ENCODE data around the gene RBMS3.

Gene RBMS3

DNA sequence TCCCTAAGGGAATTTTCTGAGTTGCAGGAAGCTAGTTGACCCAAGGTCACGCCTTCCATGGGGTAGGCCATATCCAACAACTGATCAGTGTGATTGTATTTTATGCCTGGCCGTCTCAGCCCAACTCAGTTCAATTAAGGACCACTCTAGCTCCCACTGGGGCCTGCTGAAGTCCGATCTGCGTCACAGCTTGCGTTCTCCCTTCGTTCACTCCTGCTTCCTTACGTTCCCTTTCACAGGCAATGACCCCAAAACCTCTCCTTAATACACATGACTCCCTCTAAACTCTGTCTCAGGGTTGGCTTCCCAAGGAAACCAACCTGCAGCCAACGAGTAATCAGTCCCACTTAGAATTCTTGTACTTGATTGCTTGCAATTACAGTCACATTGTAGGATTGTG lies 428.0 kb downstream of the RBMS3 start:
- H3K27ac Mint-ChIP-seq: no peak overlapping the region

DNA sequence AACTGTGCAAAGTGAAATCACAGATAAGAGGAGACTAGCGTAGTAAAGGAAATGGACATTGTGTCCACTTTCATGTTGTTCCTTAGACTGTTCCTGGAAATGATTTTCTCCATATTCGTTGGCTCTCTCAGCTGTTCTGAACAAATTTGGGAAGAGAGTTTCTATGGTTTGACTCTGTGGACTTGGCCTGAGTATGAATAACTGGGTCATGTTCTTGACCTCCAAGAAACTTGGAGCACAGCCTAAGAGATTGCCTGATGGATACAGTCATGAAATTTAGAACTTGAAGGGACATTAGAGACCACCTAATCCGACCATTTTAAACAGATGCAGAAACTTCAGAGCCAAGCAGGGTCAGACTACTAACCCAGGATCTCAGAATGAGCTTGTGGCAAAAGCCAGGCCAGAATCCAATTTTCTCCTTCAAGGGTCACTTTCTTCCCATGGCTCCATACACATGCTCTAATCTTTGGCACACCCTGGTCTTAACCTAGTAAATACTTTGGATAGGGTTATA lies 430.4 kb downstream of the RBMS3 start:
- H3K4me3 Mint-ChIP-seq: no peak overlapping the region
- no peaks in the 10 kb centered on the region for H3K36me3 Mint-ChIP-seq
- ATAC-seq: no peak
- H3K9me3 Mint-ChIP-seq: no peaks in the 10 kb centered on the region
- no peaks in the 10 kb centered on the region for H3K4me1 Mint-ChIP-seq
- H3K27ac Mint-ChIP-seq: no peak overlapping the region
- no peaks in the 10 kb centered on the region for H3K27me3 Mint-ChIP-seq

More for the DNA sequence above, 428.0 kb downstream of the RBMS3 start:
- Mint-ChIP-seq H3K36me3 (no peaks in the 10 kb centered on the region), H3K27me3 (no peaks in the 10 kb centered on the region), H3K4me3 (no peak overlapping the region), H3K4me1 (no peaks in the 10 kb centered on the region), H3K9me3 (no peaks in the 10 kb centered on the region)
- no peak for ATAC-seq

GRCh38 chr3:29716213-29716612 lies 435.3 kb downstream of the RBMS3 start:
- ATAC-seq: no peak
- H3K4me1 Mint-ChIP-seq: no peaks in the 10 kb centered on the region
- H3K27ac Mint-ChIP-seq: no peak overlapping the region
- H3K36me3 Mint-ChIP-seq: no peaks in the 10 kb centered on the region
- no peak overlapping the region for H3K4me3 Mint-ChIP-seq
- H3K27me3 Mint-ChIP-seq: no peaks in the 10 kb centered on the region
- H3K9me3 Mint-ChIP-seq: no peaks in the 10 kb centered on the region

DNA sequence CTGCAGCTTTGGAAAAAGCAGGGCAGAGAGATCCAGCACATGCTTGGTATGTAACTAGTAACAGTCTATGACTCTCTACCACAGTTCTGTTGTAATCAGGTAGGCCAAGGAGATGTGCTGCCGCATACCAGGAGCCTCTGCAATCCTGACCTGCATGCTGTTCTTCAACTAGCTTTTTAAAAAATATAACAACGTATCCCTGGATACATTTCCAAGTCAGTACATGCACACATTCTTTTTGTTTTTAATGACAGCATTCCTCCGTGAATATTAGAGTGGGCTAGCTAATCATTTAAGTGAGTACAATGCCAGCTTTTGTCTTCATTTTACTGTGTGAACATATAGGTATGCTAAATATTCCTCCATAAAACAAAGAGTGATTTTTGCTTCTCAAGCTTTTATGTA lies 437.8 kb downstream of the RBMS3 start:
- no peaks in the 10 kb centered on the region for H3K36me3 Mint-ChIP-seq
- ATAC-seq: no peak
- no peak overlapping the region for H3K27ac Mint-ChIP-seq
- no peaks in the 10 kb centered on the region for H3K27me3 Mint-ChIP-seq
- H3K4me1 Mint-ChIP-seq: no peaks in the 10 kb centered on the region
- no peaks in the 10 kb centered on the region for H3K9me3 Mint-ChIP-seq
- H3K4me3 Mint-ChIP-seq: no peak overlapping the region

DNA sequence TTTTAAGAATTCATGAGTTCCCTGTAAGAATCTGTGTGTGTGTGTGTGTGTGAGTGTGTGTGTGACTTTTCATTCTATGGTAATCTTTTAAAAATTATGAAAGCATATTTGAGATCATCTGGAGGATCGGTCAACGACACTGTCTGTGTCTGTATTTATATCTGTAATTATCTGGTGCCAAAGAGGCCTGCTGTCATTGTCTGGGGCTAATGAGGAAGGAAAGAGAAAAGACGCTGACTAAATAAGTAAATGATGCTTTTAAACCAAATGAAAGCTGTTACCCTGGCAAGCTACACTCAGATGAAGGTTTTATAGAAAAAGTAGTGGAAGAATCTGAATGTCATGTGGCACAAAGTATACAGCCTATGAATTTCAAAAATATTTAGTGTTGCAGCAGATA lies 439.8 kb downstream of the RBMS3 start:
- Mint-ChIP-seq H3K36me3 (no peaks in the 10 kb centered on the region), H3K27ac (no peak overlapping the region), H3K4me1 (no peaks in the 10 kb centered on the region), H3K4me3 (no peak overlapping the region), H3K9me3 (no peaks in the 10 kb centered on the region), H3K27me3 (no peaks in the 10 kb centered on the region)
- ATAC-seq: no peak

DNA sequence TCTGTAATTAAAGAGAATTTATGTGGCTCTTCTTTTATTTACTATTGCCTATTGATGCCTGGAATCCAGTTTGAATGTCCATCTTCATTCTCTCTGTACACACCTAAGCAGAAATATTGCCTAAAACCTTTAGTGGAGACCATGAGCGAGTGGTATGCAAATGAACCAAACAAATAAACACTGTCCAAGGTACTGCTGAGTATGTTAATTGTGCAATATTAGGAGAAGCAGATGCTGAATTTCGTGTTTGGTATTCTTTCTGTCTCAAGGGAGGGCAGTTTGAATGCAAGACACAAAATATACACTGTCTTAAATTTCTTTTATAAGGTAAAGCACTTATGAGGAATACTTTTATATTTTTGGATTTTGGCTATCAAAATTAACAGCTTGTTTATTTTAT lies 440.9 kb downstream of the RBMS3 start:
- ATAC-seq: no peak
- Mint-ChIP-seq H3K9me3 (no peaks in the 10 kb centered on the region), H3K36me3 (no peaks in the 10 kb centered on the region), H3K27me3 (no peaks in the 10 kb centered on the region), H3K4me1 (no peaks in the 10 kb centered on the region), H3K27ac (no peak overlapping the region), H3K4me3 (no peak overlapping the region)

DNA sequence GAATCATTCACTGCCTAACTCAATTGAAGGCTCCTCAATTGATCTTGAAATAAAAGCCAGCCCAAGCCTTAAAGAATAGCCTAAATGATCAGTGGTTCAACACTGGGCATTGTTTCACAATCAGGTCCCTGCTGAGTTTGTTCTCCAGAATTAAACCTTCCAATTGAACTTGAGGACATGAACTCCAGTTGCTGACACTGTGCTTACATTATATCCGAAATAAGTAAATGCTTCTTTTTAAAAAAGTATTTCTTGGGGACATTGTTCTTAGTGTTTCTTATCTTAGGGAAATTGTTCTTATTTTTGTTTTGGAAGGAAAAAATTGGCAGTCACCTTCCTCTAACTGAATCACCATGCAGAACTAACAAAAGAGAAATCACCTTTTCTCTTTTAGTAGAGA lies 450.2 kb downstream of the RBMS3 start:
- Mint-ChIP-seq H3K9me3 (peaks cover 9% of the 10 kb centered on the region), H3K27me3 (no peaks in the 10 kb centered on the region), H3K4me1 (no peaks in the 10 kb centered on the region), H3K27ac (no peak overlapping the region), H3K36me3 (no peaks in the 10 kb centered on the region), H3K4me3 (no peak overlapping the region)
- ATAC-seq: no peak

GRCh38 chr3:29741231-29741630 lies 460.4 kb downstream of the RBMS3 start:
- no peak for ATAC-seq
- no peak overlapping the region for H3K4me3 Mint-ChIP-seq
- no peaks in the 10 kb centered on the region for H3K27me3 Mint-ChIP-seq
- no peaks in the 10 kb centered on the region for H3K9me3 Mint-ChIP-seq
- no peak overlapping the region for H3K27ac Mint-ChIP-seq
- H3K36me3 Mint-ChIP-seq: no peaks in the 10 kb centered on the region
- no peaks in the 10 kb centered on the region for H3K4me1 Mint-ChIP-seq

DNA sequence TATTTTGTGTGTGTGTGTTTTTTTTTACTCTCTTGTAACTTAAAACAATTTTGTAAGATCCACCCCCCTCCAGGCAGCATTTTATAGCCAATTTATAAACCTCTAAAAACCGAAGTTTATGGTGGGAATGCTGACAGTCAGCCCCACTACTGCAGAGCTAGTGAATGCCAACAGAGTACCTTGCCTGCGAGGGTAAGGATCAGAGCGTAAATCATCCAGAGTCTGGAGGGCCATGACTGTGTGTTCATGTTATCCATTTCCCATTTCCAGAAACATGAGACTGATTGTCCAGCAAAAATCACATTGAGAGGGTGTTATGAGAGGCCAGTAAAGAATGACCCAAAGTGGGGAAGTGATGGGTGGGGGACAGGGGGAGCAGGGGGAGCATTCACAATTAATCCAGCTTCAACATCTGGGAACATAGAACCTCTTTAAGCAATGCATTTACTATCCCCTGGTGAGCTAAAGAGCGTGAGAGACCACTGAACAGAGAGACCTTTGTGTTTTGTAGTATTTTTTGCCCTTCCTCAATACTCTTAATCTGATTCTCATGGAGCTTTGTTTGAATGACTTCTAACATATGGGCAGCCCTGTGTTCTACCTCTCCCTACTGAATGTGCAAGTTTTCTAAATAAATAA lies 464.5 kb downstream of the RBMS3 start:
- no peaks in the 10 kb centered on the region for H3K27me3 Mint-ChIP-seq
- H3K9me3 Mint-ChIP-seq: no peaks in the 10 kb centered on the region
- H3K27ac Mint-ChIP-seq: no peak overlapping the region
- H3K36me3 Mint-ChIP-seq: no peaks in the 10 kb centered on the region
- no peaks in the 10 kb centered on the region for H3K4me1 Mint-ChIP-seq
- no peak overlapping the region for H3K4me3 Mint-ChIP-seq
- no peak for ATAC-seq

DNA sequence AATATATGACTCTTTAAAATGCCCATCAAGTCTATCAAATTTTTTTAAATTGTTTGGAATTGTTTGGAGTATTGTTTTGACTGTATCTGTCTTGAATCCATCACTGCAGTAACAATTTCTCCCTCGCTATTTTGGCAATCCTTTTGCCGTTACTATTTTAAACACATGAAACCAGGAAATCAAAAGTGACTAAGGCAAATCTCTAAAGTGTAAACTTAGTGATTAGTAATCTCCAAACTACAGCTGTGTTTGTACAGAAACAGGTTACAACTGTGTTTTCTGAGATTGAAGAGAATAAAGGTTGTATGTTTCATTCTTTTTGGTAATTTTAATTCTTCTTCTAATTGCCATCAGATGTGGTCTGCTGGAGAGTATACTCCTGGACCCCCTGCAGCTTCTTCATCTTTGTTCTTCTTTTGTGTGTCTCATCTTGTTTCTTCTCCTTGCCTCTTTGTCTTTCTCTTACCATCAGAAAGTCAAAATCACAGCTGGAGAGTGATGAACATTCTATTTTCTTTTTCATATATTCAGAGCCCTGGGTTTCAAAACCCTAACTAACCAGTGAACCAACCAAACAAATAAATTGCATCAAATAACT lies 465.4 kb downstream of the RBMS3 start:
- no peaks in the 10 kb centered on the region for H3K36me3 Mint-ChIP-seq
- no peaks in the 10 kb centered on the region for H3K27me3 Mint-ChIP-seq
- no peaks in the 10 kb centered on the region for H3K9me3 Mint-ChIP-seq
- H3K27ac Mint-ChIP-seq: no peak overlapping the region
- H3K4me3 Mint-ChIP-seq: no peak overlapping the region
- no peak for ATAC-seq
- no peaks in the 10 kb centered on the region for H3K4me1 Mint-ChIP-seq

- no peaks in the 10 kb centered on the region for H3K27me3 Mint-ChIP-seq
- H3K4me3 Mint-ChIP-seq: no peak overlapping the region
- no peak for ATAC-seq
- H3K27ac Mint-ChIP-seq: no peak overlapping the region
- no peaks in the 10 kb centered on the region for H3K4me1 Mint-ChIP-seq
- H3K36me3 Mint-ChIP-seq: no peaks in the 10 kb centered on the region
- no peaks in the 10 kb centered on the region for H3K9me3 Mint-ChIP-seq
These were observed 467.1 kb downstream of the RBMS3 start for GRCh38 chr3:29747991-29748390.

GRCh38 chr3:29751647-29752314 lies 470.9 kb downstream of the RBMS3 start:
- no peaks in the 10 kb centered on the region for H3K9me3 Mint-ChIP-seq
- ATAC-seq: no peak
- H3K27ac Mint-ChIP-seq: no peak overlapping the region
- no peaks in the 10 kb centered on the region for H3K36me3 Mint-ChIP-seq
- H3K4me1 Mint-ChIP-seq: no peaks in the 10 kb centered on the region
- H3K4me3 Mint-ChIP-seq: no peak overlapping the region
- H3K27me3 Mint-ChIP-seq: no peaks in the 10 kb centered on the region

GRCh38 chr3:29754346-29754745 lies 473.5 kb downstream of the RBMS3 start:
- H3K4me3 Mint-ChIP-seq: no peak overlapping the region
- no peaks in the 10 kb centered on the region for H3K36me3 Mint-ChIP-seq
- no peaks in the 10 kb centered on the region for H3K27me3 Mint-ChIP-seq
- no peaks in the 10 kb centered on the region for H3K4me1 Mint-ChIP-seq
- ATAC-seq: no peak
- no peak overlapping the region for H3K27ac Mint-ChIP-seq
- no peaks in the 10 kb centered on the region for H3K9me3 Mint-ChIP-seq

GRCh38 chr3:29755416-29755815 lies 474.5 kb downstream of the RBMS3 start:
- Mint-ChIP-seq H3K9me3 (no peaks in the 10 kb centered on the region), H3K4me3 (no peak overlapping the region), H3K27ac (no peak overlapping the region), H3K27me3 (no peaks in the 10 kb centered on the region), H3K36me3 (no peaks in the 10 kb centered on the region), H3K4me1 (no peaks in the 10 kb centered on the region)
- no peak for ATAC-seq

GRCh38 chr3:29757054-29757777 lies 476.3 kb downstream of the RBMS3 start:
- no peak overlapping the region for H3K4me3 Mint-ChIP-seq
- no peaks in the 10 kb centered on the region for H3K9me3 Mint-ChIP-seq
- no peak overlapping the region for H3K27ac Mint-ChIP-seq
- H3K4me1 Mint-ChIP-seq: no peaks in the 10 kb centered on the region
- no peaks in the 10 kb centered on the region for H3K36me3 Mint-ChIP-seq
- no peaks in the 10 kb centered on the region for H3K27me3 Mint-ChIP-seq
- no peak for ATAC-seq

GRCh38 chr3:29758108-29758433 lies 477.2 kb downstream of the RBMS3 start:
- Mint-ChIP-seq H3K4me3 (no peak overlapping the region), H3K36me3 (no peaks in the 10 kb centered on the region), H3K9me3 (no peaks in the 10 kb centered on the region), H3K27ac (no peak overlapping the region), H3K4me1 (no peaks in the 10 kb centered on the region), H3K27me3 (no peaks in the 10 kb centered on the region)
- ATAC-seq: no peak
